H1 (cell line): Measurements from ENCODE around the gene KLF13. TPM values are rescaled to one million over a fixed set of nuclear protein-coding genes. Genes with fewer than 3 reads are reported as not detected.

Experiments
- CTCF ChIA-PET: fragments of 300-600 bp; sonication (Branson Sonifier 250); formaldehyde crosslinking; loops from one replicate; lab custom pipeline; 2021; ENCODE audit not compliant: partially characterized antibody; lab: Charles Lee
- POLR2A ChIA-PET: fragments of 300-600 bp; sonication (Branson Sonifier 250); formaldehyde crosslinking; loops from one replicate; lab custom pipeline; 2021; ENCODE audit warnings: inconsistent platforms; ENCODE audit not compliant: partially characterized antibody; lab: Charles Lee
- DNase-seq, 2 experiments: peaks; one replicate each; pipeline versions ENCODE4 v3.0.0 to v3.0.0-alpha.2; 2010 to 2022; ENCODE audit warnings: low spot score in 2 of 2, low read depth in 1 of 2, mixed read lengths in 1 of 2
- FAIRE-seq: peaks from 2 replicates; lab custom pipeline; 2011; peaks lifted over from hg19 to GRCh38; lab: Jason Lieb, UNC
- H2AFZ ChIP-seq: 2 replicates; pipeline ENCODE4 v1.8.1; 2012; ENCODE audit warnings: low read length, inconsistent platforms
- H2AK5ac ChIP-seq: 2 replicates; pipeline ENCODE4 v1.6.1; 2013; ENCODE audit warnings: low read depth, low read length
- H2BK120ac ChIP-seq: replicated peaks from 2 replicates; pipeline ENCODE3; 2013; ENCODE audit warnings: low read depth, low read length, inconsistent platforms
- H2BK12ac ChIP-seq: 2 replicates; pipeline ENCODE4 v1.6.1; 2013; ENCODE audit warnings: low read depth, low read length
- H2BK15ac ChIP-seq: 2 replicates; pipeline ENCODE4 v1.6.1; 2013; ENCODE audit warnings: low read length
- H2BK20ac ChIP-seq: 2 replicates; pipeline ENCODE4 v1.6.1; 2013; ENCODE audit warnings: low read length
- H2BK5ac ChIP-seq: 2 replicates; pipeline ENCODE4 v1.6.1; 2013; ENCODE audit warnings: low read depth, low read length
- H3K14ac ChIP-seq: 2 replicates; pipeline ENCODE4 v1.6.1; 2013; ENCODE audit warnings: inconsistent platforms; ENCODE audit not compliant: insufficient read length
- H3K18ac ChIP-seq: 2 replicates; pipeline ENCODE4 v1.6.1; 2013; ENCODE audit warnings: low read length; ENCODE audit errors: extremely low read depth
- H3K23ac ChIP-seq: 2 replicates; pipeline ENCODE4 v1.6.1; 2013; ENCODE audit warnings: inconsistent platforms; ENCODE audit not compliant: insufficient read length
- H3K23me2 ChIP-seq: 2 replicates; pipeline ENCODE4 v1.6.1; 2013; ENCODE audit warnings: low read depth, low read length
- H3K27ac ChIP-seq: 2 replicates; pipeline ENCODE4 v1.6.1; 2011; ENCODE audit warnings: low read depth, low read length, inconsistent platforms
- H3K27me3 ChIP-seq, 4 experiments: replicated peaks in 1 of 4; 1 replicate in 1 of 4; 2 replicates in 3 of 4; pipeline versions ENCODE4 v1.6.1 to v1.8.1; 2011 to 2013; ENCODE audit warnings: low read length in 3 of 4, mild to moderate bottlenecking in 3 of 4, inconsistent platforms in 2 of 4, mixed read lengths in 2 of 4, moderate library complexity in 1 of 4; ENCODE audit not compliant: control insufficient read depth in 3 of 4, insufficient read depth in 3 of 4; ENCODE audit errors: extremely low read depth in 1 of 4
- H3K36me3 ChIP-seq, 4 experiments: 2 replicates each; pipeline versions ENCODE4 v1.6.1 to v1.8.1; 2011 to 2013; ENCODE audit warnings: mild to moderate bottlenecking in 4 of 4, low read length in 3 of 4, moderate library complexity in 2 of 4, control low read depth in 1 of 4, inconsistent platforms in 1 of 4; ENCODE audit not compliant: insufficient read depth in 4 of 4, control insufficient read depth in 2 of 4
- H3K4ac ChIP-seq: replicated peaks from 2 replicates; pipeline ENCODE3; 2013; ENCODE audit warnings: low read length, low read depth, mixed read lengths, inconsistent platforms; ENCODE audit not compliant: insufficient read length
- H3K4me1 ChIP-seq, 4 experiments: replicated peaks in 1 of 4; 1 replicate in 1 of 4; 2 replicates in 3 of 4; pipeline versions ENCODE4 v1.6.1 to v1.8.1; 2011 to 2013; ENCODE audit warnings: low read length in 3 of 4, inconsistent platforms in 2 of 4, mixed read lengths in 1 of 4; ENCODE audit not compliant: insufficient read depth in 4 of 4, control insufficient read depth in 3 of 4
- H3K4me2 ChIP-seq, 2 experiments: 2 replicates each; pipeline versions ENCODE4 v1.6.1 to v1.8.1; 2011 to 2013; ENCODE audit warnings: low read depth in 2 of 2, low read length in 2 of 2, control low read depth in 1 of 2, inconsistent platforms in 1 of 2, mild to moderate bottlenecking in 1 of 2; ENCODE audit not compliant: insufficient read depth in 1 of 2
- H3K4me3 ChIP-seq, 4 experiments: fragments of 200-600, 300-600 bp in 1 of 4; sonication (generic), shearing (Covaris generic), sonication (Bioruptor Twin) in 1 of 4; 2 replicates each; pipeline versions ENCODE4 v1.5.1 to v1.8.1; 2011 to 2016; ENCODE audit warnings: low read length in 4 of 4, low read depth in 3 of 4, control low read depth in 2 of 4, inconsistent platforms in 2 of 4, mild to moderate bottlenecking in 2 of 4, mixed read lengths in 1 of 4, moderate library complexity in 1 of 4; ENCODE audit not compliant: insufficient read depth in 2 of 4; ENCODE audit errors: extremely low read depth in 1 of 4
- H3K56ac ChIP-seq: replicated peaks from 2 replicates; pipeline ENCODE3; 2013; ENCODE audit warnings: low read depth, mild to moderate bottlenecking, mixed read lengths, low read length, inconsistent platforms; ENCODE audit not compliant: insufficient read length
- H3K79me1 ChIP-seq: 2 replicates; pipeline ENCODE4 v1.6.1; 2013; ENCODE audit warnings: low read depth, low read length, control low read depth
- H3K79me2 ChIP-seq, 2 experiments: 2 replicates each; pipeline versions ENCODE4 v1.6.1 to v1.8.1; 2012 to 2013; ENCODE audit warnings: low read length in 2 of 2, mild to moderate bottlenecking in 2 of 2, inconsistent platforms in 1 of 2; ENCODE audit not compliant: insufficient read depth in 2 of 2, control insufficient read depth in 1 of 2
- H3K9ac ChIP-seq, 4 experiments: replicated peaks in 1 of 4; 1 replicate in 1 of 4; 2 replicates in 3 of 4; pipeline versions ENCODE4 v1.6.1 to v1.8.1; 2011 to 2013; ENCODE audit warnings: low read depth in 3 of 4, low read length in 3 of 4, control low read depth in 2 of 4, mild to moderate bottlenecking in 2 of 4, moderate library complexity in 2 of 4, inconsistent platforms in 1 of 4; ENCODE audit errors: extremely low read depth in 1 of 4
- H3K9me3 ChIP-seq, 2 experiments: 2 replicates each; pipeline versions ENCODE4 v1.6.1 to v1.8.1; 2012 to 2013; ENCODE audit warnings: mild to moderate bottlenecking in 2 of 2, moderate library complexity in 2 of 2, control low read depth in 1 of 2, inconsistent platforms in 1 of 2, low read depth in 1 of 2, low read length in 1 of 2, mixed read lengths in 1 of 2; ENCODE audit not compliant: insufficient read depth in 2 of 2
- H4K20me1 ChIP-seq, 2 experiments: replicated peaks in 1 of 2; 2 replicates each; pipeline versions ENCODE3 to v1.8.1; 2011 to 2013; ENCODE audit warnings: inconsistent platforms in 2 of 2, low read length in 2 of 2, mild to moderate bottlenecking in 1 of 2; ENCODE audit not compliant: insufficient read depth in 2 of 2, control insufficient read depth in 1 of 2
- H4K5ac ChIP-seq: 2 replicates; pipeline ENCODE4 v1.6.1; 2013; ENCODE audit warnings: low read length, low read depth, mixed read lengths, inconsistent platforms; ENCODE audit not compliant: insufficient read length
- H4K8ac ChIP-seq: 2 replicates; pipeline ENCODE4 v1.8.0; 2013; ENCODE audit warnings: mild to moderate bottlenecking, moderate library complexity, low read length, inconsistent platforms; ENCODE audit not compliant: insufficient read depth; ENCODE audit errors: extremely low read depth
- H4K91ac ChIP-seq: replicated peaks from 2 replicates; pipeline ENCODE3; 2013; ENCODE audit warnings: low read length, mixed read lengths, inconsistent platforms; ENCODE audit not compliant: insufficient read length
- BCL11A ChIP-seq, 2 experiments: IDR thresholded peaks; one replicate each; pipeline ENCODE4 v1.6.1; 2011; ENCODE audit warnings: low read depth in 2 of 2, low read length in 2 of 2, mild to moderate bottlenecking in 2 of 2
- MAFK ChIP-seq: IDR thresholded peaks from 2 replicates; pipeline ENCODE4 v1.6.1; 2012; ENCODE audit warnings: low read depth, mild to moderate bottlenecking, improper control_type of control experiment, low read length
- SIRT6 ChIP-seq: IDR thresholded peaks from one replicate; pipeline ENCODE4 v1.7.1; 2012; ENCODE audit warnings: low read length, inconsistent platforms
- WGBS, 2 experiments: shearing (Covaris generic) in 1 of 2; methylation state at CpG; one replicate each; pipeline versions ENCODE4 v1.1.6 to v1.1.7; 2013 to 2015; ENCODE audit warnings: low lambda C conversion rate in 2 of 2, mixed read lengths in 2 of 2, inconsistent platforms in 1 of 2, low coverage in 1 of 2, missing lambda C conversion rate in 1 of 2; ENCODE audit not compliant: insufficient replicate concordance in 2 of 2, insufficient coverage in 1 of 2, insufficient read length in 1 of 2; ENCODE audit errors: extremely low coverage in 1 of 2, missing lambda C conversion rate in 1 of 2; 5-methylcytosine and 5-hydroxymethylcytosine counted together
- polyA plus RNA-seq, 7 experiments: library from polyadenylated mRNA; depleted of rRNA in 3 of 7; stranded (reverse) in 5 of 7; unstranded in 2 of 7; fragments of >200 nt in 5 of 7; fragments of 200-250 nt in 2 of 7; gene quantifications; 1 replicate in 5 of 7; 2 replicates in 1 of 7; 4 replicates in 1 of 7; pipeline versions ENCODE4 v1.2.1 to v1.2.3, GENCODE V29; 2011 to 2013; ENCODE audit warnings: missing spikeins in 2 of 7, mixed read lengths in 2 of 7
- total RNA-seq: library from RNA; stranded (reverse); fragmentation: NEBNext Ultra II Directional; extraction: Animal tissue kit (Norgen Biotek cat#: 25700); gene quantifications from 2 replicates; pipeline ENCODE4 v1.2.1, GENCODE V29; 2021

The KLF13 gene
- total and polyA plus RNA-seq, 2 of the 8 experiments (the other 6 are each of a cell fraction or from before 2014, with no cell fraction given), result 18.3 to 33.4 TPM

DNA sequence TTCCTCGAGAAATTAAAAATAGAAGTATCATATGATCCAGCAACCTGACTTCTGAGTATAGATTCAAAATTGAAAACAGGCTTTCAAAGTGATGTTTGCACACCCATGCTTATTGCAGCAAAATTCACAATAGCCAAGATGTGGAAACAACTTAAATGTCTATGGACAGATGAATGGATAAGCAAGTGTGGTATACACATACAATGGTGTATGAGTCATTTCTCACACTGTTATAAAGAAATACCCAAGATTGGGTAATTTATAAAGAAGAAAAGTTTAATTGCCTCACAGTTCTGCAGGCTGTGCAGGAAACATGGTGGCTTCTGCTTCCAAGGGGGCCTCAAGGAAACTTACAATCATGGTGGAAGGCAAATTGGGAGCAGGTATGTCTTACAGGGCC lies 100.8 kb downstream of the KLF13 start:
- WGBS, 2 experiments, result 96% methylated on average over 1 of the region's 1 CpG; no CpG with 5 or more reads in 1 of the 2 experiments
- Histone ChIP-seq H2BK5ac (no peak overlapping the region), H3K79me1 (no peaks in the 10 kb centered on the region), H3K56ac (no peak overlapping the region), H3K4ac (no peak overlapping the region), H3K23ac (no peak overlapping the region), H4K8ac (no peak overlapping the region), H3K4me3 (no peak overlapping the region), H3K14ac (no peak overlapping the region), H3K79me2 (no peaks in the 10 kb centered on the region), H3K18ac (no peak overlapping the region), H3K36me3 (no peaks in the 10 kb centered on the region), H2AFZ (no peak overlapping the region), H2BK120ac (no peak overlapping the region), H2BK12ac (no peak overlapping the region), H3K9ac (no peak overlapping the region), H2AK5ac (no peak overlapping the region), H4K5ac (no peak overlapping the region), H3K4me2 (no peak overlapping the region), H3K4me1 (no peaks in the 10 kb centered on the region), H3K27ac (no peak overlapping the region), H2BK20ac (no peak overlapping the region), H3K27me3 (no peaks in the 10 kb centered on the region), H4K91ac (no peak overlapping the region), H2BK15ac (no peak overlapping the region), H3K23me2 (no peaks in the 10 kb centered on the region; the same call in 1 of the 2 replicates), H4K20me1 (no peaks in the 10 kb centered on the region), H3K9me3 (no peaks in the 10 kb centered on the region)
- no peak for TF ChIP-seq SIRT6
- no peak for TF ChIP-seq BCL11A (IDR thresholded peaks at IDR 0.05; ENCODE audit: low read depth in 2 of 2, low read length in 2 of 2)
- TF ChIP-seq MAFK, result no peak
- FAIRE-seq (no peak), DNase-seq (no peak)
- ChIA-PET POLR2A (interaction anchor here (0.8 kb wide), 1 partner anchor 29 kb away, joined by 3 read pairs; no protein-coding TSS in a partner anchor), CTCF (interaction anchor here (1.0 kb wide), 1 partner anchor 23 kb away, joined by 3 read pairs; no protein-coding TSS in a partner anchor)

Other genes with a start within 250 kb of the KLF13 start
- not detected in 2 replicates for gene TRPM1, start 225.1 kb upstream of the KLF13 start, total RNA-seq
- gene TRPM1, start 225.1 kb upstream of the KLF13 start, polyA plus RNA-seq (2011; rRNA removed), result 0.05 and 0.16 TPM in 2 replicates